NCI-H2171 treated with DMSO at 0.1 percent for 48 hours (cell line): ENCODE data around the gene MTHFS.
"Not testable (repeated sequence)": the region's sequence is repeated elsewhere in the genome, so short reads cannot be mapped to it uniquely, and the experiment has no call there.

Experiments used
- DNase-seq: peaks from one replicate; lab custom pipeline; 2025; lab: John Stamatoyannopoulos, UW

MTHFS gene

DNA sequence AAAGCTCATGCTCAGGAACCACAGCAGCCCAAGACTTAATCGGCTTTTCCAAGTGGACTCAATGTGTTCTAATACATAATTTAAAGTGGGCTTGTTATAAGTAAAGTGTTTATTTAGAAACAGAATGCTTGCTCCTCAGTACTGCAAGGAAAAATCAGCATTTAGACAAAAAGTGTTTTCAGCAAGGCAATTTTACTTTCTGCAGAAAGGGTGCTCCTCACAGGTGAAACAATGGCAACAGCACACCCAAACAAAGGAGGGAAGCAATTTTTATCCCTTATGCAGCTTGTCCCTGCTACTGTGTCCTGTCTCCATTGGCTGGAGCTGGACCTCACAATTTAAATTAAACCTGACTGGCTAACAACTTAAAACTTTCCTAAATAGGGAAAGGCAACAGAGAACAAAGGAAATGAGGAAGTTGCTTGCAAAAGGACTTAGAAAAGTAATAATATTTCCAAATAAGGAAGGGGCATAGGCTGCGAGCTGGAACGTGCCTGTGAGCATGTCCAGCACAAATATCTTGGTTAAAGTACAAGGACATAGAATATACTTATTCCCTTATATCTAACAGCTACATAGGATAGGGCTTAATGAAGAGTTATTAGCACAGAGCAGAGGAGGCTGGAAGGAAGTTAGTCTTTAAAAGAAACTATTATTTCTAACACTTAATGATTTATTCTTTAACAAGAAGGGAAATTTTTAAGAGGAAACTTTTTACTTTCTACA lies 19.1 kb upstream of the MTHFS start:
- not testable (repeated sequence) for DNase-seq

DNA sequence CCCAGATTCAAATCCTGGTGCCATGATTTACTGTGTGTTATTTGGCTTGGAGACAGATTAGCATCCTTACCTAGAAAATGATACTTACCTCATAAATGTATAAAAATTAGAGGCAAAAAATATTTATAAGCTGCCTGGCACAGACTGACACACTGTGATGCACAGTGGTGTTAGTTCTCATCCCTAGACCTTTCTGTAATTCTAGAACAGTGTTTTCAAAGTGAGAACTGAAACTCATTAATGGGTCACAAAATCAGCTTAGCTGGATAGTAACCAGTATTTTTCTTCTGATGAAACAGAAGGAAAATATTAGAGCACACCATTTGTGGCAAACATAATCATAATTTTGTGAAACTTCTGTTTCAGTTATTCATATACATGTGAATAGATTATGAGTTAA lies 17.9 kb upstream of the MTHFS start:
- DNase-seq, result no peak

DNA sequence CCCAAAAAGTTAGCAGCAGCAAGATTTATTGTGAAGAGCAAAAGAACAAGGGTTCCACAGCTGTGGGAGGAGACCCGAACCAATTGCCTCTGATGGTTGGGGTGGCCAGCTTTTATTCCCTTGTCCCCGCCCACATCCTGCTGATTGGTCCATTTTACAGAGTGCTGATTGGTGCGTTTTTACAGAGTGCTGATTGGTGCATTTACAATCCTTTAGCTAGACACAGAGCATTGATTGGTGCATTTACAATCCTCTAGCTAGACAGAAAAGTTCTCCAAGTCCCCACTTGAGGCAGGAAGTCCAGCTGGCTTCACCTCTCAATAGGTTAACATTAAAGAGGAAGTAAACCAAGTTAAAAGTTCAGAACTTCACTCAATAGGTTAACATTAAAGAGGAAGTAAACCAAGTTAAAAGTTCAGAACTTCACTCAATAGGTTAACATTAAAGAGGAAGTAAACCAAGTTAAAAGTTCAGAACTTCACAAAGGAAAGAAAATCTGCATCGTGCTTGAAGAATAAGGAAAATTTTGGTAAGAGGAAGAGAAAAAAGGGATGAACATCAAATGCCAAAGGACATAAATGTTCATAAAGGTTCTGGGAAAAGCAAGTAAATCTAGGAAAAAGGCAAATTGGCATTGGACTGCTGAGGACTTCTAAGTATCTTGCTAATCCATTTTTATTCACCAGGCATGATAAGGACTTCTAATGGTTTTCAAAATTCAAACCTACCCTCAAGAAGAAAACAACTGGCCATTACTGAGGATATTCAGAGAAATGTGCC lies 12.9 kb upstream of the MTHFS start:
- DNase-seq, result not testable (repeated sequence)

DNA sequence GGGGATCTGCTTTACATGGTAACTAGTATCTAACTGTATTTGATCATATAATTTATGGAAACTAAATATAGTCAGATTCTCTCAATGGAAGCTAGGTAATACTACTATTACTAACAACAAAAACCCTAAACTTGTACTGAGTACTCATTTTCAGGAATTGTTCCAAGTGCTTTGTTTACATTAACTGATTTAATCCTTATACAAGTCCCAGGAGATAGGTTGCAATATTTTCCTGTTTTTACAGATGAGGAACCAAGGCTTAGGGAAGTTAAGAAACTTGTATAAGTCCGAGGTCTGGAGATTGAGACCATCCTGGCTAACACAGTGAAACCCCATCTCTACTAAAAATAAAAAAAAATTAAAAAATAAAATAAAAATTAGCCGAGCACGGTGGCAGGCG lies 7.5 kb upstream of the MTHFS start:
- DNase-seq, result no peak

DNA sequence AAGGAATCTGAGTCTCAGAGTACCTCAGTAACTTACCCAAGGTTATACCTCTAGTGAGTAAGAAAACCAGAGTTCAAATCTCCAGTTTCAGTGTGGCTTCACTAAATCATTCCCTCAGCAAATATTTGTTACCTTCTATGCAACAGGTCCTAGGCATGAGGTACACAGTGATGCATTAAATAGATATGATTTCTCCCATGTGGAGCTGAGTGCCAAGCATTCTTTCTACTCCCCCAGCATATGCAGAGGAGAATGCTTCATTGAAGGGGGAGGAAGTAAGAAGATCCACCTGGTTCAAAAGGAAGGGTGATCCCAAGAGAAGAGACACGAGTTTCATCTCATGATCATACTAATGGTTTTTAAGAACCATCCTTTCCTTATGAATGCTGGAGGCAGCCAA lies 6.8 kb upstream of the MTHFS start:
- no peak for DNase-seq

DNA sequence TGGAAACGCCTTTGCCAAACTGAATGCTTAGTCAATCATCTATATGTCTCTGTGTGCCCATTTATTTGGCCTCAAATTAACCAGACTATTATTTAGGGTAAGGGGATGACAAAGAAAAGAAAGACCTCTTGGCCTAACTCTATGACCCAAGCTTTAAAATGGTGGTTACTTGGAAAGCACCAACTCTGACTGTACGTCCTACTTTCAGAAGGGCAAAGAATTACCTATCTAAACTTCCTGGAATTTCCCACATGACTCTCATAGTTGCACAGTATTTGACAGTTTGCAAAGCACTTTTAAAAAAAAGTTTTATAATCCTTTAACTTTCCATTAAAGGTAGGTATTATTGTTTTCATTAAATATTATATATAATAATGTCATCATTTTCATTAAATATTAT lies 6.3 kb upstream of the MTHFS start:
- no peak for DNase-seq

DNA sequence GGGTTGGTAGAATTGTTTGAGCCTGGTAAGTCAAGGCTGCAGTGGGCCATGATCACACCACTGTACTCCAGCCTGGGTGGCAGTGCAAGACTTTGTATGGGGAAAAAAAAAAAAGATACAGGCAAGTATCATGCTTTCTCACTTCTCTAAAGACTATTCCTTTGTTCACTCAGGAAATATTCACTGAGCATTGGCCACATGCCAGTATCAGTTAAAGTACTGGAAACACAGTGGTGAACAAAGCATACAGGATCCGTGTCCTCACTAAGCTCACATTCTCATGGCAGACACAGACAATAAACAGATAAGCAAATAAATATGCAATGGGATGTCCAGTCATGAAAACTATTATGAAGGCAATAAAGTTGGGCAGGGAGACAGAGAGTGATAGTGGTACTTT lies 5.1 kb upstream of the MTHFS start:
- no peak for DNase-seq

DNA sequence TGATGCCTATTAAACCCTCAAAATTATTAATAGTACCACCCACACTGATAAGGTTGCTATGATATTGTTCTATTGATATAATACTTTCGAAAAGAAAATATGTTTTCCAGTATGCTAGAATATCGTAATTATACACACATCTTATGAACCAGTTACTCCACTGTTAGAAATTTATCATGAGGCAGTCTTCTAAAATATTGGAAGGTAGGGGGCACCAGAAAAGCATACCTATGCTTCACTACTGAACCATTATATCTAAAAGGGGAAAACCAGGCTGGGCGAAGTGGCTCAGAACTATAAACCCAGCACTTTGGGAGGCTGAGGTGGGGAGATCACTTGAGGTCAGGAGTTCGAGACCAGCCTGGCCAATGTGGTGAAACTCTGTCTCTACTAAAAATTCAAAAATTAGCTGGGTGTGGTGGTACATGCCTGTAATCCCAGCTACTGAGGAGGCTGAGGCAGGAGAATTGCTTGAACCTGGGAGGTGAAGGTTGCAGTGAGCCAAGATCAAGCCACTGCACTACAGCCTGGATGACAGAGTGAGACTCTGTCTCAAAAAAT lies 4.1 kb upstream of the MTHFS start:
- not testable (repeated sequence) for DNase-seq

DNA sequence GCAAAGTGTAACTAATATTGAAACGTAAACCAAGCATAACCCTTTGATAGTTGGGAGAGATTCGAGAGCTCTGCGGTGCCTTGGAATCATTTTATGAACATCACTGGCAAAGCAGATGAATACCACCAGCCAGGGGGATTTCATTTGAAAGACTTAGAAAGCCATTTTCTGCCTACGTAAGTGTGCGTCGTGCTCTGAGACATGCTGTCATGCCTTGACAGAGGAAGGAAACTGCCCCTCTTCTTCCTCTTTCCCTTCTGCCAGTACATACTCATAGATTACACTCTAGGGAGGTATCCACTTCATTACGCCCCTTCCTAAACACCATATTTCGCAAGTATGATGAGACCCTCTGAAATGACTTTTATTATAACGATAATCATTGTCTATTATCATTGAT lies 3.3 kb upstream of the MTHFS start:
- DNase-seq, result no peak

DNA sequence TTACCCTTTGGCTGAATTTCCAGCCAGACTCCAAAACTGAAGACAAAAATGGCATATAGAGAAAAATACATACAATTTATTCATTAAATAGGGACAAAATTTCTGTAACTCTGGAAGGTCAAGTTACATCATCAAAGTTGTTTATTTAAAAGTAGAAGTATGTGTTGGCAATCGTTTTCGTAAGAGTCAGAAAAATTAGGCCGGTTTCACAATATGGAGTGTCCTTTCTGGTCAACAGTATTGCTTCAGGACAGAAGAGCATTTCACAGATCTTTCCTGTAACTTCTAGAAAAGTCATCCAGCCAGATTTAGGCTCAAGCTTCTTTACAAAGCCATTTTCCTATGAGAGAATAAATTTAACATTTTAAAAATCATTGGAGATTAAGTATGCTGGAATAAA lies 2.0 kb upstream of the MTHFS start:
- DNase-seq, result not testable (repeated sequence)

DNA sequence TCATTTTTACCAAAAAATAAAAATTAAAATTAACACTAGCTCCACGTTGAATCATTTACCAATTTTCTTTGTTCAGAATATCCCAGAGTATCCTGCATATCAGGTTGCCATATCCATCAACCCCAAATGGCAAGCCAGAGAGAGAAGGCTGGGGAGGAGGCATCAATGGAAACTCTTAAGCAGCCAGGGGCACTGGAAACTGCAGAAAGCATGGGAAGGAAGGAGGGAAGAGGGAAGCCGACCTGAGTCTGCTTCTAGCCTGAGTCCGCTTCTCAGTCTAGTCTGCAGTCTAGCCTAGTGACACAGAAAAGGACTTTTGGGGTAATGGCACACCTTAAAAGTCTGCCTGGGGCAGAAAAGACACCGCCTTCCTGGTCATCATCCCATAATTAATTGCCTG lies 1.6 kb upstream of the MTHFS start:
- DNase-seq, result peak; percentile 58

DNA sequence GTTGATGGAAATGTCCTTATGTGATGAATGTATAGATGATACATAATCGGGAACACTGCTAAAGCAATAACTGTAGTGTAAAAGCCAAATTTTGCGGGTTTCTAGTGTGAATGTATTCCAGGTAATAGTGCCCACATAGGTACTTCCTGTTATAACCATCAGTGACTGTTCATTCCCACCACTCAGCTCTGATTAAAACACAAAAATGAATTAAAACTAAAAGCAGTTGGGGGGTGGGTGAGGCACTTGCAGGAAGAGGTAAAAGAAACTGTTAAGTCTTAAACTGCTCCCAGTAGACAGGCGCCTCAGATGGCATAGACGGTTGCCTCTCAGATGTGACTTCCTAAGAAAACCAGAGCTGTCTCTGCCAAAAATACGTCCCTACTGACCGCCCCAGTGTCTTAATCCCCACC lies 893 bp upstream of the MTHFS start:
- peak; percentile 45 for DNase-seq

DNA sequence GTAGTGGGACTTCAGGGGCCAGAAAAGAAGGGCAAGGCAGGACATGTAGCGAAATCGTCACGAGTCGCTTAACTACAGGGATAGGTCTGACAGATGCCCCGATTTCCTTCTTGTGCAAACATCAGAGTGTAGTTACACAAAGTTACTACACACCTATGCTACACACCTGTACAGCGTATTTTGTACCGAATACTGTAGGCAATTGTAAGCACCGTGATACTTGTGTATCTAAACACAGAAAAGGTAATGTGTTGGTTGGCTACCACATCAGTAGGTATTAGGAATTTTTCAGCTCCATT lies 515 bp upstream of the MTHFS start:
- peak; percentile 66 for DNase-seq

DNA sequence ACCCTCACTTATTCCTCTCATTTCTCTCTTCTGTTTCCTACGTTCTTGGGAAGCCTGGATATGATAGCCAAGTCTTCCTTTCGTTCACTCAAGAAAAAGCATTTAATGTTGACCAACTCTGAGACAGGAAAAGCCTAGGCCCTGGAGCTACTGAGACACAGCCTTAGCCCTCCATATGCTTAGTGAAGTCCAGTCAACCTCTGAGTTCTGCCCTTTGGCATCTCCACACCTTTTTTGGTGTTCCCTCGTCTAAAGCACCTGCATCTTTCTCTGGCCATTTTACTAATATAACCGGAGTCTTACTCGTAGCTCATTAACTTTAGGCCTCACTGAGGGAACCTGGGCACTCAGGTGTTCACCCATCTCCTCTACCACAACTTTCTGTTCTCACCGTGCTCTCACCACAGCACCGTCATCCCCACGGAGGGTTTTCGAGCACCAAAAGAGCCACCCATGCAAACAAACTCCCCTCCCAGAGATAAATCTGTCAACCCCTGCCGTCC lies 632 bp downstream of the MTHFS start:
- DNase-seq, result peak; percentile 71

DNA sequence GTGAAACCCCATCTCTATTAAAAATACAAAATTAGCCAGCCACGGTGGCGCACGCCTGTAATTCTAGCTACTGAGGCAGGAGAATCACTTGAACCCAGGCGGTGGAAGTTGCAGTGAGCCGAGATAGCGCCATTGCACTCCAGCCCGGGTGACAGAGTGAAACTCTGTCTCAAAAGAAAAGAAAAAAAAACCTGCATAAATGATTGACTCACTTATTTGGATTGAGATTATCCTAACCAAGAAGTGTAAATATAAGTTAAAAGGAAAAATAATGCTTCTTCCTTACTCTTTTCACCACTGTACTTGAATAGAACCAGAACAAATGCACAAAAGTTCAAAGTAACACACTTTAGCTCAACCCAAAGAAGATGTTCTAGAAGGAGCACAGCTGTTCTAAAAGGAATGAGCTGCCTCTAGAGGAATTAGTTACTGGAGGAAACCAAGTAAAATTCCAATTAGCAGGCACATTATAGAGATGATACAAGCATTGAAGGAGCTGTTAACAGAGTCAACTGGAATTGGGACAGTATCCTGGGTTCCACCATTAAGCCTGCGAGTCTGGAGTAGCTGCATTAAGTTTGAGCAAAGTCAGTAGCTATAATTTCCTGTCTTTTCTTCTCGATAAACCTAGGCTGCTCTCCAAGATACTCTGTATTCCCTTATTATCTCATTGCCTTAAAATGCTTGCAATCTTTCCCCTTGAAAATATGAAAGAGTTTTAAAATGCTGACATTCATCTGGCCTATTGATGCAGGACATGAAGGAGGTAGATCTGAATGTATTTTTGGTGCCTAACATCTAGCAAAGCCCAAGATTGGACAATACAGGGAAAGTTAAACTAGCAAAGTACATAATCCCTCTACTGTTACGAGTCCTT lies 9.5 kb downstream of the MTHFS start:
- no peak for DNase-seq

DNA sequence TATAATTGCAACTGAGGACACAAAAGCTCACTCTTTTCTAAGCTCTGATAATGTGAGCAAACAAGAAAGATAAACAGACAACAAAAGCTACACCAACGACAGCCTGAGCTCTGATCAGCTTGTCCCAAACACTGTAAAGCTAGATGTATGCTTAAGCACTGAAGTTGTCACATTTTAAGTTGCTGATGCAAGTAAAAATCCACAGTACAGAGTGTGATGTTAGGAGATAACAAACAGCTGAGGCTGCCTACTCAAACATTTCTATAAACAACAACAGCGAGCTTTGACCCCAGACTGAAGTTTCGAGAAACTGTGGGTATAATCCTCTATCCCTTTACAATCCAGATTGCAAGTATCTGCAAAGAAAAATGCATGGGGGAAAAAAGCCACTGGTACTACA lies 10.7 kb downstream of the MTHFS start:
- DNase-seq, result no peak

DNA sequence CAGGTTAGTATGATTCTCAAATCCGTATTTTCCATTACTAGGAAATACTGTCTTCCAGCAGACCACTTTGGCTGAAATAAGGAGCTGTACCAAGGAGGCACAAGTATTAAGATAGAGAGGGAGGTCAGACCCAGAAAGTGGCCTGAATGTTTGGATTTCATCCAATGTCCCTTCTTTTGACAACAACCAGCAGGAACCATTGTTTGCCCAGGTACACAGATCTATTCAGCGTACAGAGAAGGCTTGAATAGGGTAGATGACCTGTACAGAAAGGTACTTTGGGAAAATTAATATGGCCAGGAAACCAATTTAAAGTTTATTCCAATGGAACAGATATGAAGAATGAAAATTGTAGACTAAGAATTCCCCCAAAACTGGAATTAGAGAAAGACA lies 12.6 kb downstream of the MTHFS start:
- no peak for DNase-seq

DNA sequence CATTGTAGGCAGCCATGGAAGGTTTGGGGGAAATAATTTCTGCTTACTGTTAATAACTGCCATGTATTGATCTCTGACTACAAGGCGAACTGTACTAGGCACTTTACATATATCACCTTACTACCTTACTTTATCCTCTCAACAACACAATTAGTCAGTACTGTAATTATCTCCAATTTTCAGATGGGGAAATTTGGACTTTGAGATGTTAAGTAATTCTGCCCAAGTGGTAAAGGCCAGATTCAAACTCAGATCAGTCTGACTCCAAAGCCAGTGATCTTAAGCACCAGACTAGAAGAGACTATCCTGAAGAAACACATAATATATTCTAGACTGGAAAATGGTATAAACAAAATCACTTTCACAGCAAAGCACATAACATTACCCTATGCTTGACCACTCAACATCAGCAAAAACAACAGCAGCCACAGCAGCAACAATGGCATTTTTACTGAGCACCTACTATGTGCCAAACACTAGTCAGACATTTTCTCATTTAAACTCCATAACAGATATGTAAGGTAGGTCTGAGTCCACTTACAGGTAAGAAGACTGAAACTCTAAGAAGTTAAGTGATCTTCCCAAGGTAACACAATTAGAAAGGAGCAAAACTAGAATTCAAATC lies 13.1 kb downstream of the MTHFS start:
- DNase-seq, result no peak

DNA sequence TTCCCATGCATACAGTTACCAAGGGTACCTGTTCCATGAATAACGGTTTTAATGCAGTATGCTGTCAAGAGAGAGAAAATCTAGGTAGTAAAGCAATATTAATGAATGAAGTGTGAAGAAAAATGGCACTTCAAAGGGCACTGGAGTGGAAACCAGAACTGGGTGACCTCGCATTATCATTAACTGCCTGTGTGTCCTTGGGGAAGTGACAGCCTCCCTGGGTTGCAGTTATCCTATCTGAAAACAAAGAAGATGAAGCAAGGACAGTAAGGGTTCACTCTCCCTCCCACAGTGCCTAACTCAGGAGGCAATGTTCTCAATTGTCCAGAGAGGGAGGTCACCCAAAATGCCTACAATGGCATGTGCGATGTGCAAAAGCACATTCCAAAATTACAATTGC lies 15.1 kb downstream of the MTHFS start:
- DNase-seq, result no peak

DNA sequence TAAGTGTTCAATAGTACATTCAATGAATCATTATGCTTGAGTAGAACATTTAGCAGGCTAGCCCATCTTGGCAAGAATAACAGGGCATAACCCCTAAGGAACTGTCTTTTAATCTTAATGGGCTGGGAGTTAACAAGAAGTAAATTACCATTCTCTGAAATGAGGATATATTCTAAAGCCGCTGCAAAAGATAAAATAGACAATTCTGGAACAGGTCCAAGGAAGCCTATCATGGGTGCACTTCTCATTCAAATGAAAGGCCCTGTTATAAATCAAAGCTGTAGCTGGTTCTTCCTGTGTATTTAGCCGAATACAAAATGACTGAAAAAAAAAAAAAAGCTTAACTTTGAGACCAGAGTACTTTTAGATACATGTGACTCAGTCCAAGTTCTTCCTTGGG lies 15.6 kb downstream of the MTHFS start:
- no peak for DNase-seq

DNA sequence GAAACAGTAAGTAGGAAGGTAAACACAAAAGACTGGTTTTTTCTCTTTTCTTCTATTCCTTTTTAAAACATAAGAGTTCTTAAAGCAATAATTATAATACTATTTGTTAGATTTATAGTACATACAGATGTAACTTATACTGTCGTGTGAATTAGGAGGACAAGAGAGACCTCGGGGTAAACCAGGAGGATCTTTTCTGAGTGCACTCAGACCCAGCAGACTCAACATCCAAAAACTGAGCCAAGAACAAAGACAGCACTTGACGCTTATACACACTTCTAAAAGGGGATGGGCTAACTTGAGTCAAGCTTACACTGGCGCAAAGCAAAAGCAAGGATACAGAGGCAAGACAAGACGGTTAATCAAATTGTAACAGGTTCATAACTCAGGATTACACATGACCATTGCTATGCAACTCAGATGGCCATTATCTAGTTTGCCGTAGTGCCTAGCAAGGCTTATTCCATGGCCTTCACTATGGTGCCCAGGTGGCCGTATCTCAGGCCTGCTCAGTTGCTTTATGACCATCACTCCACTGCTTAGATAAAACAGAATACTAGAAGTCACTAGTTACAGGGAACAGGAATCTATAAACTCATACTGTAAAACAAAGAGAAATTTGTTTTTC lies 18.6 kb downstream of the MTHFS start:
- no peak for DNase-seq
